Neural cell (in vitro differentiated cells): Measurements from ENCODE around the gene HSPB2. TPM values are rescaled to one million over a fixed set of nuclear protein-coding genes. Genes with fewer than 3 reads are reported as not detected.

Experiments used
- H2AFZ ChIP-seq: fragments of 200-600, 300-800 bp; sonication (generic), shearing (Covaris generic); 2 replicates; pipeline ENCODE4 v1.6.0; 2014; ENCODE audit warnings: low read depth, mild to moderate bottlenecking, antibody characterized with exemption, low read length, moderate library complexity
- H3F3A ChIP-seq: fragments of 200-600 bp; shearing (Covaris generic); 2 replicates; pipeline ENCODE4 v1.6.1; 2016; ENCODE audit warnings: mild to moderate bottlenecking, moderate library complexity, mixed read lengths, antibody characterized with exemption, low read length; ENCODE audit not compliant: insufficient read depth, poor library complexity, severe bottlenecking
- H3K27ac ChIP-seq: fragments of 200-600, 300-800 bp; sonication (generic), shearing (Covaris generic); 2 replicates; pipeline ENCODE4 v1.5.1; 2014; ENCODE audit warnings: mild to moderate bottlenecking, low read length, moderate library complexity
- H3K27me3 ChIP-seq: fragments of 300-800, 200-600 bp; sonication (generic), shearing (Covaris generic); 2 replicates; pipeline ENCODE4 v1.6.0; 2014; ENCODE audit warnings: mild to moderate bottlenecking, low read depth, low read length, moderate library complexity; ENCODE audit not compliant: insufficient read depth
- H3K36me3 ChIP-seq: fragments of 300-800, 200-600 bp; sonication (generic), shearing (Covaris generic); 2 replicates; pipeline ENCODE4 v1.5.1; 2014; ENCODE audit warnings: mild to moderate bottlenecking, antibody characterized with exemption, low read length, moderate library complexity; ENCODE audit not compliant: insufficient read depth
- H3K4me2 ChIP-seq: fragments of 300-800, 200-600 bp; sonication (generic), shearing (Covaris generic); 2 replicates; pipeline ENCODE4 v1.6.0; 2014; ENCODE audit warnings: mild to moderate bottlenecking, low read length
- H3K4me3 ChIP-seq: fragments of 300-800, 200-600 bp; sonication (generic), shearing (Covaris generic); 2 replicates; pipeline ENCODE4 v1.5.1; 2014; ENCODE audit warnings: mild to moderate bottlenecking, low read length, moderate library complexity
- H3K79me2 ChIP-seq: fragments of 200-600 bp; shearing (Covaris generic); replicated peaks from 2 replicates; pipeline ENCODE4 v1.6.0; 2014; ENCODE audit warnings: mild to moderate bottlenecking, low read length, moderate library complexity; ENCODE audit not compliant: insufficient read depth
- H3K9ac ChIP-seq: fragments of 300-800, 200-600 bp; sonication (generic), shearing (Covaris generic); 2 replicates; pipeline ENCODE4 v1.6.1; 2016; ENCODE audit warnings: mild to moderate bottlenecking, low read length, mixed read lengths
- H3K9me2 ChIP-seq: fragments of 200-600 bp; shearing (Covaris generic); 2 replicates; pipeline ENCODE4 v1.6.1; 2016; ENCODE audit warnings: mild to moderate bottlenecking, low read length, mixed read lengths; ENCODE audit not compliant: insufficient read depth
- H3K9me3 ChIP-seq: fragments of 200-600, 300-800 bp; sonication (generic), shearing (Covaris generic); 2 replicates; pipeline ENCODE4 v1.6.1; 2016; ENCODE audit warnings: mild to moderate bottlenecking, mixed run types, low read length, moderate library complexity, mixed read lengths
- H4K20me1 ChIP-seq: fragments of 200-600 bp; shearing (Covaris generic); 2 replicates; pipeline ENCODE4 v1.6.1; 2016; ENCODE audit warnings: mild to moderate bottlenecking, mixed run types; ENCODE audit not compliant: insufficient read depth
- CTCF ChIP-seq: fragments of 450-650 bp; IDR thresholded peaks from 2 replicates; pipeline ENCODE4 v1.5.1; 2014; ENCODE audit warnings: antibody characterized with exemption, mild to moderate bottlenecking, moderate library complexity; ENCODE audit not compliant: poor library complexity, severe bottlenecking
- EP300 ChIP-seq: fragments of 450-650 bp; conservative IDR thresholded peaks from 2 replicates; pipeline ENCODE4 v1.6.1; 2014; ENCODE audit warnings: antibody characterized with exemption, mild to moderate bottlenecking, moderate library complexity; ENCODE audit not compliant: poor library complexity, severe bottlenecking
- EZH2 ChIP-seq: fragments of 200-600, 300-800 bp; shearing (Covaris generic), sonication (generic); IDR thresholded peaks from 2 replicates; pipeline ENCODE4 v1.6.1; 2014; ENCODE audit warnings: antibody characterized with exemption, low read length, borderline replicate concordance, mild to moderate bottlenecking; ENCODE audit not compliant: insufficient read depth, poor library complexity, severe bottlenecking
- MXI1 ChIP-seq: fragments of 450-650 bp; conservative IDR thresholded peaks from 2 replicates; pipeline ENCODE4 v1.6.1; 2014; ENCODE audit warnings: antibody characterized with exemption, mild to moderate bottlenecking; ENCODE audit not compliant: poor library complexity, severe bottlenecking
- POLR2AphosphoS5 ChIP-seq: IDR thresholded peaks from 2 replicates; pipeline ENCODE4 v1.6.1; 2012
- RAD21 ChIP-seq: fragments of 450-650 bp; conservative IDR thresholded peaks from 2 replicates; pipeline ENCODE4 v1.6.1; 2014; ENCODE audit warnings: antibody characterized with exemption, mild to moderate bottlenecking, moderate library complexity
- SMC3 ChIP-seq: fragments of 450-650 bp; conservative IDR thresholded peaks from 2 replicates; pipeline ENCODE4 v1.6.1; 2014; ENCODE audit warnings: antibody characterized with exemption, mild to moderate bottlenecking, moderate library complexity; ENCODE audit not compliant: poor library complexity
- TAF1 ChIP-seq: IDR thresholded peaks from 2 replicates; pipeline ENCODE4 v1.6.1; 2012; ENCODE audit warnings: low read depth
- polyA plus RNA-seq: library from polyadenylated mRNA; depleted of rRNA; stranded (reverse); fragments of >200 nt; gene quantifications from 2 replicates; pipeline ENCODE4 v1.2.3, GENCODE V29; 2014
- TF ChIP-seq, protein P1 (sequence below): IDR thresholded peaks from 2 replicates; pipeline ENCODE4 v1.6.1; 2012; ENCODE audit warnings: borderline replicate concordance

Gene HSPB2
- polyA plus RNA-seq, 1 donor from 2014 or later = not detected

GRCh38 chr11:111886844-111887243 is 25.7 kb upstream of the HSPB2 start:
- TF ChIP-seq EP300 = no peak
- no peak for TF ChIP-seq MXI1
- no peak for TF ChIP-seq CTCF
- no peak for TF ChIP-seq TAF1
- TF ChIP-seq SMC3 = no peak
- TF ChIP-seq, protein P1, sequence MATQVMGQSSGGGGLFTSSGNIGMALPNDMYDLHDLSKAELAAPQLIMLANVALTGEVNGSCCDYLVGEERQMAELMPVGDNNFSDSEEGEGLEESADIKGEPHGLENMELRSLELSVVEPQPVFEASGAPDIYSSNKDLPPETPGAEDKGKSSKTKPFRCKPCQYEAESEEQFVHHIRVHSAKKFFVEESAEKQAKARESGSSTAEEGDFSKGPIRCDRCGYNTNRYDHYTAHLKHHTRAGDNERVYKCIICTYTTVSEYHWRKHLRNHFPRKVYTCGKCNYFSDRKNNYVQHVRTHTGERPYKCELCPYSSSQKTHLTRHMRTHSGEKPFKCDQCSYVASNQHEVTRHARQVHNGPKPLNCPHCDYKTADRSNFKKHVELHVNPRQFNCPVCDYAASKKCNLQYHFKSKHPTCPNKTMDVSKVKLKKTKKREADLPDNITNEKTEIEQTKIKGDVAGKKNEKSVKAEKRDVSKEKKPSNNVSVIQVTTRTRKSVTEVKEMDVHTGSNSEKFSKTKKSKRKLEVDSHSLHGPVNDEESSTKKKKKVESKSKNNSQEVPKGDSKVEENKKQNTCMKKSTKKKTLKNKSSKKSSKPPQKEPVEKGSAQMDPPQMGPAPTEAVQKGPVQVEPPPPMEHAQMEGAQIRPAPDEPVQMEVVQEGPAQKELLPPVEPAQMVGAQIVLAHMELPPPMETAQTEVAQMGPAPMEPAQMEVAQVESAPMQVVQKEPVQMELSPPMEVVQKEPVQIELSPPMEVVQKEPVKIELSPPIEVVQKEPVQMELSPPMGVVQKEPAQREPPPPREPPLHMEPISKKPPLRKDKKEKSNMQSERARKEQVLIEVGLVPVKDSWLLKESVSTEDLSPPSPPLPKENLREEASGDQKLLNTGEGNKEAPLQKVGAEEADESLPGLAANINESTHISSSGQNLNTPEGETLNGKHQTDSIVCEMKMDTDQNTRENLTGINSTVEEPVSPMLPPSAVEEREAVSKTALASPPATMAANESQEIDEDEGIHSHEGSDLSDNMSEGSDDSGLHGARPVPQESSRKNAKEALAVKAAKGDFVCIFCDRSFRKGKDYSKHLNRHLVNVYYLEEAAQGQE = no peak
- TF ChIP-seq POLR2AphosphoS5 = no peak
- no peak for TF ChIP-seq RAD21
- TF ChIP-seq EZH2 = no peak
- no peak overlapping the region for H3K27ac ChIP-seq
- H3K9me3 ChIP-seq = no peaks in the 10 kb centered on the region
- H3K9me2 ChIP-seq = no peaks in the 10 kb centered on the region
- H3K27me3 ChIP-seq = no peaks in the 10 kb centered on the region
- H3K4me2 ChIP-seq = no peak overlapping the region
- H4K20me1 ChIP-seq = no peaks in the 10 kb centered on the region
- H3K79me2 ChIP-seq = no peaks in the 10 kb centered on the region
- H3K36me3 ChIP-seq = no peaks in the 10 kb centered on the region
- H3K4me3 ChIP-seq = no peak overlapping the region
- H3F3A ChIP-seq = no peaks in the 10 kb centered on the region
- no peak overlapping the region for H2AFZ ChIP-seq
- H3K9ac ChIP-seq = no peak overlapping the region

DNA sequence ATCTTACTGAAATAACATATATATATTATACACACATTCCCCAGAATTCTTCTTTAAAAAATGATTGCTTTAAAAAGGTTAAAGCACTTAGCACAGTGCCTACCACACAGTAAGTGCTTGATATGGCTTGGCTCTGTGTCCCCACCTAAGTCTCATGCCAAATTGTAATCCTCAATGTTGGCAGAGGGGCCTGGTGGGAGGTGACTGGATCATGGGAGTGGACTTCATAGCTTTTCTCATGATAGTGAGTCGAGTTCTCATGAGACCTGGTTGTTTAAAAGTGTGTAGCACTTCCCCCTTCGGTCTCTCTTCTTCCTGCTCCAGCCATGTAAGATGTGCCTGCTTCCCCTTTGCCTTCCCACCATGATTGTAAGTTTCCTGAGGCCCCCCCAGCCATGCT is 7.1 kb upstream of the HSPB2 start:
- H4K20me1 ChIP-seq = no peaks in the 10 kb centered on the region
- no peaks in the 10 kb centered on the region for H3K9me2 ChIP-seq
- no peaks in the 10 kb centered on the region for H3K36me3 ChIP-seq
- TF ChIP-seq TAF1 (no peak), MXI1 (no peak), SMC3 (no peak), RAD21 (no peak), CTCF (no peak), POLR2AphosphoS5 (no peak), EP300 (no peak), EZH2 (no peak)
- TF ChIP-seq, protein P1 = no peak
- no peak overlapping the region for H3K4me3 ChIP-seq
- H3K9me3 ChIP-seq = no peaks in the 10 kb centered on the region
- H3F3A ChIP-seq = no peaks in the 10 kb centered on the region
- H3K4me2 ChIP-seq = no peak overlapping the region
- no peak overlapping the region for H3K9ac ChIP-seq
- H3K27me3 ChIP-seq = no peaks in the 10 kb centered on the region
- H3K79me2 ChIP-seq = no peaks in the 10 kb centered on the region
- H2AFZ ChIP-seq = no peak overlapping the region
- no peak overlapping the region for H3K27ac ChIP-seq
